Neural progenitor cell (in vitro differentiated cells): Measurements from ENCODE around the gene F7.

Experiments
- CTCF ChIP-seq: fragments of 200-600 bp; sonication (generic); IDR thresholded peaks from 2 replicates; pipeline ENCODE4 v1.5.1; 2017; ENCODE audit warnings: antibody characterized with exemption, mild to moderate bottlenecking
- EZH2 ChIP-seq: fragments of 200-600 bp; sonication (generic); IDR thresholded peaks from 2 replicates; pipeline ENCODE4 v1.6.1; 2017; ENCODE audit warnings: antibody characterized with exemption, mild to moderate bottlenecking, moderate library complexity
- EZH2phosphoT487 ChIP-seq: fragments of 200-600 bp; sonication (generic); IDR thresholded peaks from 2 replicates; pipeline ENCODE4 v1.6.1; 2017; ENCODE audit warnings: antibody characterized with exemption

- TF ChIP-seq EZH2 (no peak), CTCF (no peak), EZH2phosphoT487 (no peak)
These were observed 47.0 kb downstream of the F7 start for GRCh38 chr13:113152691-113152983.
